SK-N-DZ (cell line): ENCODE measurements around the gene IRX4.

Experiments used
- DNase-seq: peaks from one replicate; pipeline ENCODE4 v3.0.0-alpha.2; 2015; ENCODE audit warnings: low spot score

IRX4 gene

DNA sequence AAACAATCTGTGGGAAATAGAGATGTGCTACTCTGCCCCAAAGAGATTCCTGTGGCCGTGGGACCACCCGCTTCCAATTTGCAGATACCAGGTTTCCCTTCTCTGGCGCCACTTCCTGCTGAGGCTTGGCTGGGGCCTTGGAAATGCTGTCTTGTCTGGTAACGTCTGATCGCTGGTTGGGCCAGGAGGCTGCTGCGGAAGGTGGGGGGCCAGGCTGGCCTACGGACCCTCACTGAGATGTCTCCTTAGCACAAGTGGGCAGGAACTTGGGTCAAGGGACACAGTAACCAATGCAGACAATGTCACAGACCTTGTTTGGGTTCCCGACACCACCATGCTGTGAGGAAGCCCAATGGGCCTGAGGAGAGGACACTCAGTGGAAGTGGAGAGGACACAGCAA lies 31.7 kb upstream of the IRX4 start:
- no peak for DNase-seq

DNA sequence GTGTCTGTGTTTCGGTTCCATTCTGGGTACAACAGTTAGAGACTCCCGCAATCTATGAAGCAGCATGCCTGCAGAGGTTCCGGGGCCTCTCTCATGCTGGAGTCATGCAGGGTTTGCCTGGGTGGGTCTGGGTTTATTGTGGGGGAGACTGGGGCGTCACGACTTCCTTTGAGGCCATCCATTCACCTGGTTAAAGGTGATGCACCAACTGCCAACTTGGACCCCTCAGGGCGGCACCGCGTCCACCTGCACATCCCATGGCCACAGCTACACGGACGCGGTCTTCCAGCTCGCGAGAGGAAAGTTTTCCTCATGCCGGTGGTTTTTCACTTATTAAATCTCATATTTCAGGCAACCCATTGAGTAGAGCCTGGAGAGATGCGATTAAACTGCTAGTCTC lies 30.9 kb upstream of the IRX4 start:
- DNase-seq, result no peak

DNA sequence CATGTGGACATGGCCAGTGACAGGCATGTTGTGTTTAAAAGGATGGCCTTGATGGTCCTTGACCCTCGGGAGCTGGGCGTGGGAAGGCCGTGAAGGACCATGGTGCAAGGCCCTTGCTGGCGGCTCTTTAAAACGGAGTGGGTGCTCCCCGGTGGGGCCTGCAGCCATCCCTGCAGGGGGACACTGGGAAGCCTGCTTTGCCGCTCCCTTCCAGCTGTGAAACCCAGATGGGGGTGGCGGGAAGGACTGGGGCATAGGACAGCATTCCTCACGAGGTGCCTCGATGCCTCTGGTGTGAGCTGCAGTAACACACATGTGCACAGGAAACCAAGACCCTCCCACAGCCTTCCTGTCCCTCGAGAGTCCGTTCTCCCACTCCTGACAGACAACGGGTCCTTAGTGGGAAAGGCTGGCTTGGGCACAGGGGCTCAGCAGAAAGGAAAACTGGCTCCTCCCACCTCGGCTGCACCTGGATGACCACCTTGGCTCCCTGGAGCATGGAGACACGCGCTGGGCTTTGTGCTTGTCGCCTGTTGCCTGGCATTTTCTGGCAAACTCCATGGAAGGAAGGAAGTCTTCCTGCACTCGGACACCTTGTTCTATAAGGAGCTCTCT lies 30.3 kb upstream of the IRX4 start:
- no peak for DNase-seq

DNA sequence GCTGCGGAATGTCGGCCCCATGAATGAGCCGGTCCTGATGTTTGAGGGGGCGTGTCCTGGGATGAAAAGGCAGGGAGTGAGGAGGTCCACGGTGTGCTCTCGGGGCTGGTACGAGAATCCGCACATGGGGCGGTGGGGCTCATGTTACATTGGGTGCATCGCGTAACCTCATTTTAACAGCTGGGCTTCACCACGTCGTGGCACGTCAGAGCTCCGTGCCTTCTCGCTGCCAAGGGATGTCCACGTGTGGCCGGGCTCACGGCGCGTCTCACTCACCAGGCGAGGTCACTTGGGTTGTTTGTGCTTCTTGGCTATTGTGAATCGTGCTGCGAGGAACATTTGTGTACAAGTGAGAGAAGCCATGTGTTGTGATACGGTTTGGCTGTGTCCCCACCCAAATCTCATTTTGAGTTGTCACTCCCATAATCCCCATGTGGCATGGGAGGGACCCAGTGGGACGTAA lies 29.1 kb upstream of the IRX4 start:
- DNase-seq, result no peak

DNA sequence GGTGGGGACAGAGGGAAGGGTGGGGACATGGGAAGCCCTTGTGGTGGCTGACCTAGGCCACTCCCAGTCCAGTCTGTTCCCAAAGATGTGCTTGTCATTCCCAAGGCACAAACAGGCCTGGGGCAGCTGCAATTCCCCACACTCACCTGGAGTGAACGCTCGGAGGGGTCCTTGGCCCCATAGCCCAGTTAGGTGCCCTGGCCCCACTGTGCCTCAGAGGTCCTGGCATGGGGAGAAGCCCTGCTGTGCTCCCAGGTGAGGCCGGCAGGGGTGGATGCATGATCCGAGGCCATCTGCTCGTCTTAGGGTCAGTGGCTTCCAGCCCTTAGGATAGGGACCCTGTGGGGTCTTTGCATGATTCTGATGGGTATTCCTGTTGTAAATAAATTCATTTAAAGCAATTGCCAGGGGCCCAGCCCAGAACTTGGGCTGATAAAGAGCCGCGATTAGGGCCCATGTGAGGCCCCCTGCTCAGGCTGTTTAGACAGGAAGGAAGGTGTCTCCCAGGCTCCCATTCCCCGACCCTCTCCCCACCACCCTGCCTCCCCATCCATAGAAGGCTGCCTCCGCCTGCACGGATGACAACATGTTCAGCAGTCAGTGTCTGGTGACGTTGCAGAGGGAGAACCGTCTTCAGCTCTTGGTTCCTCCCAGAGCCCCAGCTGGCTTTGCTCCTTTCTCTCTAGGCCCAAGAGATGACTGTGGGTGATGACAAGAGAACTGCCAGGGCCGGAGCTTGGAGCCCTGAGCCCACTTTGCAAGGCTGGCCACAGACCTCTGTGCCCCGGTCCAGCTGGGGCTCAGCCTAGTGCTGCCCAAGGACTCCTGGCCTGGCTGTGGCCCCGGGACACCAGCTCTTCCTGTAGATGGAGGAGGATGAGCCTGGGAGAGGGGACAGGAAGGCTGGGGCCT lies 28.4 kb upstream of the IRX4 start:
- no peak for DNase-seq

DNA sequence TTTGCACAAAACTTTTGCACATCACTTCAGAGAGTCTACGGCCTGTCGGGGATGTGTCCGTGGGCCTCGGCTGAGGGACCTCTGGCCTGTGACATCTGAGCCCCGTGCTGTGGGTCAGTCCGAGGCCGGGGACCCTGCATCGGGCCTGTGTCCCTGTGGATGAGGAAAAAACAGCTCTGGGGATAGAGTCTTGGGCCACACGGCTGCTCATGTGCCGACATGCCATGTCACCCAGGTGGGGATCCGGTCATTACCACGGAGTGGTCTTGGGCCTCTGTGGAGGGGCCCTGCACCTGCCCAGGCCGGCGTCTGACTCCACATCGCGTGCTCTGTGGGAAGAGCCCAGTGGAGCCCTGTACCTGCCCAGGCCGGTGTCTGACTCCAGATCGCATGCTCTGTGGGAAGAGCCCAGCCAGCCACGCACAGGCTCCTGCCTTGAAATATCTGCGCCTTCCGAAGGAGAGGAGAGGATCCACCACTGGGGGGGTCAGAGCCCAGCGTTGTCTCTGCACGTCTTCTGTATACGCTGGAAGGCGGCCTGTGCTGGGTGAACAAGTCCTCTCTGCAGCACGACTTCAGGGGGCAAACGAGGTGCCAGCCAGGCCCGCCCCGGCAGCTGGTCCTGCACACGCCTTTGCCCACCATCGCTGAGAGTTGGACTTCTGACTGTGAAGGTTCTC lies 27.5 kb upstream of the IRX4 start:
- DNase-seq, result no peak

DNA sequence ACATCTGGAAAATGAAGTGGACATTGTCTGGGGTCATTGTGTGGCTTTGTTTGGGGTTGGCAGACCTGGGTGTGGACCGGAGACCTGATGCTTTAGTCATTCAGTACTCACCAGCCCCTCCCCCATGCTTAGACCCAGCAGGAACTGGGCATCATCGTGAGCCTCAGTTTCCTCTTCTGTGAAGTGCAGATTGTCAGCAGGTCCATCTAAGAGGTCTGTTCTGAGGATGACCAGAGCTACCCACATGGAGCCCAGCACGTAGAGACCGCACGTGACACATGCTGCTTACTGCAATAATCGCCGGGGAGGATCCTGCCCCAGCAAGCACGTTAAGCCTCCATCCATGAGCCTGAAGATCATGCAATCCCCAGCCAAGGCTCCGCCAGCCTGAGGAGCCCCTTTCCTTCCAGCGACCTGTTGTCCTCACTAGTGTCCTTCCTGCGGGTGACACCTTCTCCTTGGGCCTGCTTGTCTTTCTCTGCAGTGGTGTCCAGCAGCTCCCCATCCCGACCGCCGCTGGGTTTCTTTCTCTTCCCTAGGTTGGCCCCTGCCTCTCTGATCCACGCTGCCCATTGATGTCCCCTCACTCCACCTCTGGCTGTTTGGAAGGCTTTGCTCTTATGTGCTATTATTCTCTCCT lies 26.7 kb upstream of the IRX4 start:
- DNase-seq, result no peak

DNA sequence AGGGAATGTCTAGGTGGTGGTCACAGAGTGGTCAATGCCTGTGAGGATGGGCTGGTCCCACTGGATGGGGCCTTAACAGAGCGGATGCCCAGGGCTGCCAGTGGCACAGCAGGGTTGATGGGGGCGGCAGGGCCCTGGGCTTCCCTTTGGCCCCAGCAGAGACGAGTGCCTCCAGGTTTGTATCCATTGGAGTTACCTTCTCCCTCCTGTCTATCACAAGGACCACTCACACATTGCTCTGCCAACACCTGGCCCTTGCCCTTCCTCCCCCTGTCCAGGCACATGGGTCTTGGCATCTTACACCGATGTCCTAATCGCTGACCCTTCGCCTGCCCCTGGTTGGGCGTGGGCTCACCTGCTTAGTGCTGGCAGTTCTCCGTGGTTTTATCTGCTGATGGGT lies 26.2 kb upstream of the IRX4 start:
- DNase-seq, result no peak

DNA sequence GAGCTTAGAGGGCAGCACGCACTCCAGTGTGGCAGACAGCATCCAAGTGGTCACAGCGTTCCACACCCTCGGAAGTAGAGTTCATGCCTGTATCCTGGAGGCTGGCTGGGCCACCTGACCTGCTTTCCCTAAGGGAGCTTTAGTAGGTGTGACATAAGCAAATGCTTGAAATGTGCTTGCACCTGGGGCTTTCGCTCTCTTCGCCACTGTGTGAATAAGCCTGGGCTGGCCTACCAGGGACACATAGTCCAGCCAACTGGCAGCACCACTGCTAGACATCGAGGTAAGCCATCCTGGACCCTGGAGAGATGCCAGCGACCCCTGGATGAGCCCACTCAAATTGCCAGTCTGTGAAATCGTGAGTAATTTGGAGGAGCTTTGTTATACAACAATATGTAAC lies 24.9 kb upstream of the IRX4 start:
- no peak for DNase-seq

DNA sequence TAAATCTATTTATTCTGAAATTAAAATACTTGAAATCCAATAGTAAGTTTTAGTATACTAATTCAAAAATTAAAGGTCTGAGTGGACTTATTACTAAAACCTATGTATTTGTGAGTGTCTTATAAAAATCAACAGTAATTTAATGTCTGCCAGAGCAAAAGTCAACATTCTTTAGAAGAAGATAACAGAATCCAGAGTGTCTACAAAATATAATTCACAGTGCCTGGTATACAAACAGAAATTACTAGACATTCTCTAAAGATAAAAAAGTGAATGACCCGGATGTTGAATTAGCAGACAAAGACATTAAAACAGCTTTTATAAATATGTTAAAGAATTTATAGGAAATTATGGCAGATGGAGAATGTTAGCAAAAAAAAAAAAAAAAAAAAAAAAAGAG lies 22.4 kb upstream of the IRX4 start:
- DNase-seq, result no peak

DNA sequence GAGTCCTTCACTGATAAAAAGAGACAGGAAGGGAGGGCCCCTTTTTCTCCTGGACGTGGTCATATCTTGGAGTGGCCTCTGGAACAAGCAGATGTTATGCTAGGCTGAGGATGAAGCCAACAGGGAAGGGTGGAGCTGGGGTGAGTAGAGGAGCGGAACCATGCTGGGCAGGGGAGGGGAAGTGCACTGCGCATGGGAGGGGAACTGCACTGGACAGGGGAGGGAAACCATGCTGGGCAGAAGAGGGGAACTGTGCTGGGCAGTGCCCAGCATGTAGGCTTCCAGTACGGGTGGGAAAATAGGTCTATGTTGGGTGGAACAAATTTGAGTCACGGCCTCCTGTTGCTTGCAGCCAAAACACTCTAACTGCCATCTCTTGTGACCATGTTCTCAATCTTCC lies 19.3 kb upstream of the IRX4 start:
- DNase-seq, result no peak

DNA sequence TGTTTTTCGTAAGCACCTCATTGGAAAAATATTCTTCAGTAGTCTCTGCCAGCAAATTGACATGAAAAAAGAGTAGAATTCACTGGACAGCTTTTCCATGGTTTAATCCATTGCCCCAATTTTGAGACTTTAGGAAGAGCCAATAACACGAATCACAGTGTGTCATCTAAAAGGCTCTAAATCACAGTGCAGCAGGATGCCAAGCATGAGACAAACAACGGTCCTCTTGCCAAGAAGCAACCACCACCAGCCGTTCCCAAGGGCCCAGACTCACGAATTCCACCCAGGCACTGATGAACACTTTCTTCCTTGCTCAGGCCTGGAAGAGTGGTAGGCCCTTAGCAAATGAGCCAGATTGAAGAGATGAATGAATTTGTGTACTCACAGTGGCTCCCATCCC lies 18.3 kb upstream of the IRX4 start:
- no peak for DNase-seq

DNA sequence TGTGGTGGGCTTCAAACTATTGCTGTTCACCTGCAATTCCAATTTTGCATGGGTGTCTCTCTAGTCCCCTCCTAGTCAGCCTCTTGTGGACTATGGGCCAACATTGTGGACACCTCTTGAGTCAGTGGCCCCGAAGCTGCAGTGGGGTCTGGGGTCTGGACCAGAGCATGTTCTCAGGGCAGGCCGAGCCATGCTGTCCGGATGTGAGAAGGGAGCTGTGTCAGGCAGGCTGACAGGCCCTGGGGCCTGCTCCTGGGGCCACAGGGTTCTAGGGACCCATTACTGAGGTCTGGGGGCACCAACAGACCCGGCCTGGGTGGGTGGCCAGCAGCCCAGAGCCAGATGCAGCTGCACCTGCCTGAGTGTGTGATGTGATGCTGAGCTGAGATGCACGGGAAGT lies 16.5 kb upstream of the IRX4 start:
- no peak for DNase-seq

DNA sequence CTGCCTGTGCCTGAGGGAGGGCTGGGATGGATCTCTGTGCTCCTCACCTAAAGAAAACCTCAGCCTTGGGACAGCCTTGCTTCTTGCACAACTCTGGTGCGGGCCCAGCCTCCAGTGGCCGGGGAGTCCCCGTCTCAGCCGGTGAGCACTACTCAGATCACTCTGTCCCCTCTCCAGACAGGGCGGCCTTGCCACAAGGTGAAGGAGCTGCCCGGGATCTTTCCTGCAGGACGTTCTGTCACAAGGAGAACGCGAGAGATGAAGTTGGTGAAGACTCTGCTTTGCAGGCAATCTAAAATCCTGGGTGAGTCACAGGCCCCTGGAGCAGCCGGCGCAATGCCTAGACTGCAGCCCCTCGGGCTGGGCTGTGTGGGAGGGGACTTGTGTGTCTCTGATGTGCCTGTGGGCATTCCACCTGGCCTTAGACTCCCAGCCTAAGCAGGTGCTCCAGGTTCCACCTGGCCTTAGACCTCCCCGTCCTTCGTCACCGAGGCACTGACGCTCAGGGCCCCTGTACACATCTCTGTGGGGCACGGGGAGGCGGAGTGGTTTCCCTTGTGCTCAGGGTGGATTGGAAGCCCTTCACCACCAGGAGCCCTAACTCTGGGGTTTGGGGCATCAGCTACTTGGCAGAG lies 15.2 kb upstream of the IRX4 start:
- DNase-seq, result no peak

DNA sequence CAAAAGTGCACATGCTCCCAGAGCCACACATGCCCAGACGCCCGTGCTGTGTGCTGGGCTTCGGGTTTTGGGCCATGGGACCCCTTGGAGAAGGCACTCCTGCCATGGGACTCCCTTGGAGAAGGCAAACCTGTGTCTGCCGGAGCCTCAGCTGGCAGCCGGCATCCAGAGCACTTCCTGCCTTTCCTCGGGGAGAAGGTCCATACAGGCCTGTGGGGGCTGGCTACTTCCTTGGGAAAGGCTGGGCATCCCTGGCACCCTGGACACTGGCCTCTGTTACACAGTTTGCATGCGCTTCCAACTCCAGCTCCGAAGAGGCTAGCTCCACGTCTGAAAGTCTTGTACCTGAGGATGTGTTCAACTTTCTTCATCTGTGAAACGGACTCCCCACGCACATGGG lies 14.7 kb upstream of the IRX4 start:
- DNase-seq, result no peak

DNA sequence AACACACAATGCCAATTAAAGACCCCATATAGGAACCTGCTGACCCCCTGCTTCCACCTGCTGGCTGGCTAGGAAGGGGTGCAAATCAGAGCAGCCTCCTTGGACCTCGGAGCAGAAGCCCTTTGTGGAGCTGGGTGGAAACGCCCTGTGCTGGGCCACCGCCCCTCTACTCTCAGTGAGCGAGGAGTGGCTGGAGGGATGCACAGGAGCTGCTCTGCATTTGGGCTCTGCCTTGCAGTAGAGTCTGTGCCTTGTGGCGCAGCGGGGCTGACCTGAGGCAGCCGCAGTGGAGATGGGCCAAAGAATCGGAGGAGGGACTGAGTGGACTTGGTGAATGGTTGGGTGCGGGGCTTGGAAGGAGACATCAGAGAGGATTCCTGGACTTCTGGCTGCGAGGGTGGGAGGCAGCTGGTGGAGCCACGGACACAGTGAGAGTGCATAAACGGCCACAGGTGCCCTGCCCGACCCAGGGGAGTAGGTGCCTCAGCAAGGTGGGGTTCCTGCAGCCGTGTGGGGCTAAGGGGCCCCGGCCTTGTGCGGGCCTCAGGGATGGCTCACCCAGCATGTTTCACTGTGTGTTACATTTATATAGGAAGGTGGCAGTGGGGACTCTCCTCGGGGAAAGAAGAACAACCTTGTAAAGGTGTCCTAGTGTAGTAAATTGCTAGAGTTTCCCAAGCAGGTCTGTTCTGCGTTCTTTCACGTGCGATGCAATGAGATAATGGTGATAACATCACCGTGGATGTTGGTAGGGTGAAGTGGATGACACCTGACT lies 14.1 kb upstream of the IRX4 start:
- no peak for DNase-seq

DNA sequence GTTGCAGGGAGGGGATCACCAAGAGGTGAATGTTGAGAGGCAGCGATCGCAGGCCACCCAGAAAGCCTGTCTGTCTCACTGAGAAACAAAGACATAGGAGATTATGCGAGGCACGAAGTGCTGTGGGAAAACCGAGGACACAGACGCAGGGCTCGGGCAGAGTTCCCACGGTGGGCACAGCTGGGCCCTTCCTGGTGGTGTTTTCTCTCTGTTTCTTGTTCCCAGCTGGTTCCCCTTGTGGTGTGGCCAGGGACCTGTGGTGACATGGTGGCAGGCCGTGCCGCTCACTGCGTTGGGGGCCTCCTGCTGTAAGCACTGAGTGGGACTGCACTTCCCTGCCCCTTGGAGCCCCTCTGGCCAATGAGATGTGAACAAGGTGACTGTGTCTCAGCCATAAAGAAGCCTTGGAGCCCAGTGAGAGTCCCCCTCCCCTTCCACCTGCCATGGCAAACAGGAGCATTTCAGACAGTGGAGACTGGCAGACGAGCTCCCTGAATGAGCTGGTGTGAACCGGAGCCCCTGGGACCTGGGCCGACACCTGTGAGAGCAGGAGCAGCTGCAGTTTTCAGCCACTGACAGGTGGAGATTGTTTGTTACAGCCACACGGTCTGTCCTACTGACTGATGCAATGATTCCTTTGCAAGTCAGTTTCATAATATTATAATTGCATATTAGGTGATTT lies 13.2 kb upstream of the IRX4 start:
- no peak for DNase-seq

DNA sequence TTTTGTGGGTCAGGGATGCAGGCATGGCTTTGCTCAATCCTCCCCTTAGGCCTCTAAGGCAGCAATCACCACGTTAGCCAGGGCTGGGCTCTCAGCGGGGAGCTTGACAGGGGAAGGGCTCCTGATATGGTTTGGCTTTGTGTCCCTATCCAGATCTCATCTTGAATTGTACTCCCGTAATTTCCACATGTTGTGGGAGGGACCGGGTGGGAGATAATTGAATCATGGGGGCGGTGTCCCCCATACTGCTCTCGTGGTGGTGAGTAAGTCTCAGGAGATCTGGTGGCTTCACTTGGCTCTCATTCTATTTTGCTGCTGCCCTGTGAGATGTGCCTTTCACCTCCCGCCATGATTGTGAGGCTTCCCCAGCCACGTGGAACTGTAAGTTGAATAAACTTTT lies 11.5 kb upstream of the IRX4 start:
- no peak for DNase-seq

DNA sequence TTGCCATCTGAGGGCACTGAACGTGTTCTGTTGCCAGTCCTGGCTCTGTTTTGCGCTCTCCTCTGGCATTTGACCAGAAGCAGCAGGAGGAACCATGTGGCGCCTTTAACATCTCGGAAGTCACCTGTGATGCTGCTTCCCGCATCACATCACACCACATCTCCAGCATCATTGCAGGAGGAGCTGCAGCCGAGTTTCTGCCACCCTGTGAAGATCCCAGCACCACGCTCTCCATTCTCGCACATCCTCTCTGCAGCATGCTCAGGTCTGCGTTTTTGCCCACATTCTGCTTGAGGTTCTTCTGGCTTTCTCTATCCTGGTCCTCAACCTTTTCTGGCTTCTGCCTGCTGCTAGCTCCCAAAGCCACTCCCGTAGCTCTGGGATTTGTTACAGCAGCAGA lies 11.0 kb upstream of the IRX4 start:
- no peak for DNase-seq

DNA sequence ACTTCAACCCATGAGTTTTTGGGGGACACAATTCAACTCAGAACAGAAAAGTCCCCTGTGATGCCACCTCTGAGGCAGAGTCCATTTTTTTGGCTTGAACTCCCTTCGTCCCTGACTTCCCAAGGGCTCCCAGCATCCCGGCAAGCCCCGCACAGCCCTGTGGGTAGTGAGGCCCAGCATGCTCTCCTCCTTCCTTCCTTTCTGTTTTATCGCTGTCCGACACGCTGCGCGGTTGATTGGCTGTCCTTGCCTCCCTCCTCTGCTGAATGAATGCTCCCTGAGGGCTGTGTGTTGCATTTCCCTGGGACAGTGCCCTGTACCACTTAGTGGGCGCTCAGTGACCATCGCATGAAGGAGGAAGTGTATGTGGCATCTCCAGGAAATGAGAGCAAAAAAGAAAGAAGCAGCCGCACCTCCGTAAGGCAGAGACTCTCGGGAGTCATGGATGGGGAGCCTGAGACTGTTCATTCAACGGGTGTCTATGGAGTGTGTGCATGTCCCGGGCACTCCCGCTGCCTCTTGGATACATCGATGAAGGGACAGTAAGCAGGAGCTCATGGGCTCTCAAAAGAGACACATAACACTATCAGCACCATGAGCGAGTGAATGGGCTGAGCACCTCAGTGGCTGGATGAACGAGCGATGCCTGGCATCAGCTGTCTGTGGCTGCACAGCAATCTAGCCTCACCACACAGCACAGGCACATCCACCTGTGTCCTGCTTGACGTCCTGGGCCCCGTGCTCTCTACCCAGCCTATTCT lies 10.1 kb upstream of the IRX4 start:
- no peak for DNase-seq
